WTC11 (cell line): Measurements from ENCODE around the gene OR4F15. TPM values are rescaled to one million over a fixed set of nuclear protein-coding genes. Genes with fewer than 3 reads are reported as not detected.

Experiments used
- ATAC-seq: fragments of 200-7000 bp; cut with Tn5 transposase; 2 replicates; pipeline ENCODE4 v1.10.0; 2021; ENCODE audit warnings: mild to moderate bottlenecking, moderate library complexity
- CTCF ChIA-PET: fragments of 300-600 bp; sonication (Branson Sonifier 250); formaldehyde crosslinking; loops from one replicate; lab custom pipeline; 2021; ENCODE audit warnings: antibody characterized with exemption; lab: Charles Lee
- POLR2A ChIA-PET: fragments of 350-600 bp; sonication (Branson Sonifier 250); formaldehyde crosslinking; loops from one replicate; lab custom pipeline; 2021; ENCODE audit warnings: antibody characterized with exemption; lab: Charles Lee
- DNase-seq: peaks from one replicate; pipeline ENCODE4 v3.0.0; 2021; ENCODE audit warnings: low spot score
- H3K27ac Mint-ChIP-seq: 2 replicates; pipeline ENCODE4 v1.8.0; 2021; ENCODE audit warnings: mixed read lengths
- H3K27me3 Mint-ChIP-seq: 2 replicates; pipeline ENCODE4 v1.8.0; 2021; ENCODE audit warnings: low read depth, mild to moderate bottlenecking, moderate library complexity, mixed read lengths
- H3K36me3 Mint-ChIP-seq: 2 replicates; pipeline ENCODE4 v1.8.0; 2021; ENCODE audit warnings: mixed read lengths
- H3K4me1 Mint-ChIP-seq: 2 replicates; pipeline ENCODE4 v1.8.0; 2022; ENCODE audit warnings: mixed read lengths
- H3K4me3 Mint-ChIP-seq: 2 replicates; pipeline ENCODE4 v1.8.0; 2021; ENCODE audit warnings: mild to moderate bottlenecking, moderate library complexity, mixed read lengths
- H3K9me3 Mint-ChIP-seq: 2 replicates; pipeline ENCODE4 v1.8.0; 2021; ENCODE audit warnings: mixed read lengths
- AFF4 ChIP-seq: sonication (generic); formaldehyde crosslinking; IDR thresholded peaks from 2 replicates; pipeline ENCODE4 v1.8.1; 2023; ENCODE audit warnings: mild to moderate bottlenecking, missing genetic modification reagents, borderline replicate concordance
- AR ChIP-seq: fragments of 250-450 bp; sonication (Bioruptor Pico); IDR thresholded peaks from 2 replicates; pipeline ENCODE4 v1.9.0; 2021; ENCODE audit warnings: mild to moderate bottlenecking
- ATF2 ChIP-seq: sonication (generic); formaldehyde crosslinking; IDR thresholded peaks from 2 replicates; pipeline ENCODE4 v1.8.1; 2022; ENCODE audit warnings: low read depth, missing genetic modification reagents, borderline replicate concordance
- E2F1 ChIP-seq: sonication (generic); formaldehyde crosslinking; IDR thresholded peaks from 2 replicates; pipeline ENCODE4 v1.8.0; 2022; ENCODE audit warnings: mild to moderate bottlenecking, missing genetic modification reagents
- E2F4 ChIP-seq: sonication (generic); formaldehyde crosslinking; IDR thresholded peaks from 2 replicates; pipeline ENCODE4 v1.8.1; 2022; ENCODE audit warnings: low read depth, mild to moderate bottlenecking, moderate library complexity, missing genetic modification reagents, borderline replicate concordance
- FOXP1 ChIP-seq: sonication (generic); formaldehyde crosslinking; IDR thresholded peaks from 2 replicates; pipeline ENCODE4 v1.8.0; 2022; ENCODE audit warnings: missing genetic modification reagents, mild to moderate bottlenecking, moderate library complexity, borderline replicate concordance
- GABPB1 ChIP-seq: sonication (generic); formaldehyde crosslinking; IDR thresholded peaks from 2 replicates; pipeline ENCODE4 v1.8.1; 2023; ENCODE audit warnings: mild to moderate bottlenecking, missing genetic modification reagents
- GRHL2 ChIP-seq: fragments of 250-450 bp; sonication (Bioruptor Pico); IDR thresholded peaks from 2 replicates; pipeline ENCODE4 v1.8.0; 2022; ENCODE audit warnings: mild to moderate bottlenecking, moderate library complexity; ENCODE audit not compliant: insufficient replicate concordance, severe bottlenecking
- JUN ChIP-seq: sonication (generic); formaldehyde crosslinking; IDR thresholded peaks from 2 replicates; pipeline ENCODE4 v1.8.0; 2023; ENCODE audit warnings: mild to moderate bottlenecking, missing genetic modification reagents
- NFATC4 ChIP-seq: fragments of 250-450 bp; sonication (Bioruptor Pico); IDR thresholded peaks from 2 replicates; pipeline ENCODE4 v1.9.0; 2021; ENCODE audit warnings: mild to moderate bottlenecking
- NR1H2 ChIP-seq: sonication (generic); formaldehyde crosslinking; IDR thresholded peaks from 2 replicates; pipeline ENCODE4 v1.9.0; 2021; ENCODE audit warnings: mild to moderate bottlenecking, moderate library complexity, missing genetic modification reagents
- TEAD4 ChIP-seq: sonication (generic); formaldehyde crosslinking; IDR thresholded peaks from 2 replicates; pipeline ENCODE4 v1.8.0; 2022; ENCODE audit warnings: mild to moderate bottlenecking, missing genetic modification reagents
- ZNF138 ChIP-seq: sonication (generic); formaldehyde crosslinking; conservative IDR thresholded peaks from 2 replicates; pipeline ENCODE4 v1.8.1; 2022; ENCODE audit warnings: mild to moderate bottlenecking, moderate library complexity, missing genetic modification reagents
- ZNF219 ChIP-seq: sonication (generic); formaldehyde crosslinking; IDR thresholded peaks from 2 replicates; pipeline ENCODE4 v1.8.0; 2023; ENCODE audit warnings: missing genetic modification reagents, mild to moderate bottlenecking, borderline replicate concordance
- ZNF317 ChIP-seq: sonication (generic); formaldehyde crosslinking; IDR thresholded peaks from 2 replicates; pipeline ENCODE4 v1.8.1; 2023; ENCODE audit warnings: low read depth, mild to moderate bottlenecking, moderate library complexity, missing genetic modification reagents, borderline replicate concordance
- ZNF425 ChIP-seq: fragments of 250-450 bp; sonication (Bioruptor Pico); conservative IDR thresholded peaks from 2 replicates; pipeline ENCODE4 v1.9.0; 2021; ENCODE audit warnings: mild to moderate bottlenecking
- total RNA-seq: library from RNA; stranded (reverse); gene quantifications from 3 replicates; pipeline ENCODE4 v1.2.3, GENCODE V29; 2021

The OR4F15 gene
- total RNA-seq, 1 experiment from 2014 or later = not detected

- no peak for TF ChIP-seq E2F1 (CRISPR knock-in tag)
Observed at GRCh38 chr15:101805605-101806345, 6.2 kb upstream of the OR4F15 start (continued).

GRCh38 chr15:101807345-101807945, 4.6 kb upstream of the OR4F15 start:
- TF ChIP-seq ZNF138 (no peak), GABPB1 (CRISPR knock-in tag) (no peak), NFATC4 (CRISPR knock-in tag) (no peak), GRHL2 (CRISPR knock-in tag) (no peak), NR1H2 (CRISPR knock-in tag) (no peak), TEAD4 (CRISPR knock-in tag) (no peak), ZNF317 (no peak), ZNF425 (CRISPR knock-in tag) (no peak), E2F4 (CRISPR knock-in tag) (no peak), FOXP1 (no peak), ZNF219 (no peak), JUN (CRISPR knock-in tag) (no peak)
- Mint-ChIP-seq H3K27ac (no peak overlapping the region), H3K36me3 (no peaks in the 10 kb centered on the region), H3K4me3 (no peak overlapping the region), H3K4me1 (no peaks in the 10 kb centered on the region), H3K27me3 (peaks cover 9% of the 10 kb centered on the region; the same call in 1 of the 2 replicates), H3K9me3 (no peaks in the 10 kb centered on the region)
- DNase-seq = no peak
- CTCF ChIA-PET = no interaction called here
- POLR2A ChIA-PET = no interaction called here
- no peak for ATAC-seq

GRCh38 chr15:101808201-101808600, 3.8 kb upstream of the OR4F15 start:
- POLR2A ChIA-PET = no interaction called here
- no peaks in the 10 kb centered on the region for H3K9me3 Mint-ChIP-seq
- peaks cover 12% of the 10 kb centered on the region for H3K27me3 Mint-ChIP-seq
- H3K4me3 Mint-ChIP-seq = no peak overlapping the region
- ATAC-seq (no peak), DNase-seq (no peak)
- H3K36me3 Mint-ChIP-seq = no peaks in the 10 kb centered on the region
- H3K4me1 Mint-ChIP-seq = no peaks in the 10 kb centered on the region
- no peak overlapping the region for H3K27ac Mint-ChIP-seq
- CTCF ChIA-PET = interaction anchor here (0.6 kb wide), 1 partner anchor 86 kb away, joined by 3 read pairs; no protein-coding TSS in a partner anchor
- no peak for TF ChIP-seq AFF4 (CRISPR knock-in tag)
- no peak for TF ChIP-seq ZNF138
- TF ChIP-seq ATF2 (CRISPR knock-in tag) = no peak
- TF ChIP-seq AR = no peak
